ELF-1 (cell line): ENCODE results near the gene ST3GAL3.
"Not testable (repeated sequence)": the region's sequence is repeated elsewhere in the genome, so short reads cannot be mapped to it uniquely, and the experiment has no call there.

Experiments used
- DNase-seq: peaks from one replicate; pipeline ENCODE4 v3.0.0-alpha.2; 2016; ENCODE audit warnings: low read depth, low spot score

ST3GAL3 gene

GRCh38 chr1:43699281-43699680 lies 8.1 kb upstream of the ST3GAL3 start:
- DNase-seq: no peak

DNA sequence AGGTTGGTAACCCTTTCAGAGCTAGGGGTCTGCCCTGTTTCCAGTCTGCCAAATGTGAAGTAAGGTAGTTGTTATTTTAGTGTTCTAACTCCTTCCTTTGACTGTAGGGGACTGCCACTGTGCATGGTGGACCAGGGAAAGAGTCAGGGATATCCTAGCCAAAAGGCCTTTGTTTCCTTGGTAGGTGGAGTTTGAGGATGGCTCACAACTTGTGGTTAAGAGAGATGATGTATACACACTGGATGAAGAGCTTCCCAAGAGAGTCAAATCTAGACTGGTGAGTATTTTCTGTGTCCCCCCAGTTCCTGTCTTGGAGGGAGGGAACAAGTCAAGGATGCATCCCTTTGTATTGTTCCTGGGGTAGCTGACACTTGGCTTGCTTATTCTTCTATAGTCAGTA lies 3.5 kb upstream of the ST3GAL3 start:
- DNase-seq: no peak

DNA sequence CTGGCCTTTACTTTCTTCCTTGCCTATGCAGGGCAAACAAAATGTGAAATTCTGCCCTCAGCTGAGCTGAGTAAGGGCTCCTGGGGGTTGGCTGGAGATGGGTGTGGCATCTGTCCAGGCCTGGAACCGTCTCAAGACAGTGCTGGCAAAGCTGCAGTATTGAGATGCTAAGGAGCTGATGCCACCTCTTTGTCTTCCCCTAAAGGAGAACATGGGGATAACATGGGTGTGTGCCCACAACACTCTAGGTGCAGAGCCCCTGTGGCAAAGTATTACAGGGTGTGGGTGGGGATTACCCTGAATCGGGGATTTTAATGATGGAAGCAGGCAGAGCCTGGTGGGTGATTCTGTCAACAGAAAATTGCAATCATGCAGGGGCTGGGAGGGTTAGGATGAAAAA lies 2.5 kb upstream of the ST3GAL3 start:
- DNase-seq: no peak

GRCh38 chr1:43705334-43705733 lies 2.0 kb upstream of the ST3GAL3 start:
- DNase-seq: no peak

DNA sequence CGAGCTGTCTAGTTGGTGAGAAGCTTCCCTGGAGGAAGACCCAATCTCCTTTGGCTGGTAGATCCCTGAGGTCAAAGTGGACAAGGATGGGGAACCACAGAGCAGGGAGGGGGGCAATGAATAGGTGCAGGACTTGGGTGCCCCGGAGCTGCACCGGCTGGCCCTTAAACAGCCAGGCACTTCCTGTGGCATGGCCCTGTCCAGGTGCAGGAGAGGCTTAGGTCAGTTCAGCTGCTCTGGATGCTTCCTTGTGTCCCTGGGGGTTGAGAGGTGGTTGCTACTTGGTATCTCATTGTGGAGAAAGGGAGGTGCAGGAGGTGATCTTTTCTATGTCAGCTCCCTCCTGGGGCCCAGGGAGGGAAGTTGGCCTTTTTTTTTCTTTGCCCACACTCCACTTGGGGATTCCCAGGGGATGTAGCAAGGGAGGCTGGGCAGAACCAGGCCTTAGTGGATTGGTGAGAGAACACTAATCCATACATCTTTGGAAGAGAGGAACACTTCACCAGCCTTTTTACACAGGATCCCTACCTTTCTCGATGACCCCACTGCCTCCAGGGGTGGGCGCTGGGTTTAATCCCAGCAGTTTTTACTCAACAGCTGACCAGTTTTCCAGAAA lies 1.2 kb upstream of the ST3GAL3 start:
- no peak for DNase-seq

DNA sequence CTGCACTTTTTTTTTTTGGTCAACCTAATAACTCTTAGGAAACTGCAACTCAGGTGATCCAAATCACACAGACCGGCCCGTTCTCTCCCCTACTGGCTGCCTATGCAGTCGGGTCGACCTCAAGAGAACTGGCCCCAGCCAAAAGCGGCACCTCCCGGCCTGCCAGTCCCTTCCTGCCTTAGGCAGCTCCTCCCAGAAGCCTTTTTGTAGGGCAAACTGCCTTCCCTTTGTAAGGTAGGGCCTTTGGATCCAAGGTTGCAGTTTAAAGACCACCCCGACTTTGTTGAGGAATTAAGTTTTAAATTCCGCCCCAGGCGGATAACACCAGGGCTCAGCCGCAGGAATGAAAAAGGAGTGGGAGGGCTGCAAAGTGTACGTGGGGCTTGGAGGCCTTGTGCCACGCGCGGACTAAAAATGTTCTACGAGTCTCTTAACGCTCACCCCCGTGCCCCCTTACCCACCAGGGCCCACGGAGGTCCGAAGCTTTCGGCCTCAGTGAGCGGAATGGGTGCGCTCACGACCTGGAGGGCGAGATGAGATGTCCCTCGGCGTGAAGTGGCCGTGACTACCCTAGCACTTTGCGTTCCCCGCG lies 642 bp upstream of the ST3GAL3 start:
- peak; percentile 75 for DNase-seq

- DNase-seq: no peak
Measured at GRCh38 chr1:43708002-43708410, 670 bp downstream of the ST3GAL3 start.

DNA sequence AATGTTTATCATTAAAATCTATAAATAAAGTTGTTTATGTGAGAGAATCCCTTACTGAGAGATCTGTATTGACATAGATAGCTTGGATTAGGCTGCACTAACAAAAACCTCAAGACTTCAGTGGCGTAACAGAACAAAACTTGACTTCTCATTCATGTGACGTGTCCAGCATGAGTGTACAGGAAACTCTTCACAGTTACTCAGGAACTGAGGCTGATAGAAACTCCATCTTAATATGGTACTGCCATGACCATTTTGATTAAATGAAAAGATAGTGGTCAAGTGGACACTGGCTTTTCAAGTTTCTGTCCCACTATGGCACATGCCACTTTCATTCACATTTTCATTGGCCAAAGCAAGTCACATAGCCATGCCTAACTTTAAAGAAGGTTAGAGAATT lies 3.7 kb downstream of the ST3GAL3 start:
- no peak for DNase-seq

- no peak for DNase-seq
Measured at GRCh38 chr1:43711524-43712386, 4.4 kb downstream of the ST3GAL3 start.

- no peak for DNase-seq
Measured at GRCh38 chr1:43716559-43717281, 9.4 kb downstream of the ST3GAL3 start.

DNA sequence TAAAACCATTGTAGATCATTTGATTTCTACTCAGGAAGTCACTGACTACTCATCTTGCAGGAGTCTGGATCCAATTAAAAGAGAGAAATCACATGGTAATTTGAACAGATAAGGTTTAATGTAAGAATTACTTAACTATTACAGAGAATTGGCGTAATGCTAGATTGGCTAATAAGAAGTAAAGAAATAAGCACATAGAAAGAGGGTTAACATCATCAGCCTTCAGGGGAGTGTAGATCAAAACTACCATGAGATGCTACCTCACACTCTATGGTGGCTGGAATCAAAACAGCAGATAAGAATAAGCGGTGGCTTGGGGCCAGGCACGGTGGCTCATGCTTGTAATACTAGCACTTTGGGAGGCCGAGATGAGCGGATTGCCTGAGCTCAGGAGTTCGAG lies 11.7 kb downstream of the ST3GAL3 start:
- no peak for DNase-seq

- not testable (repeated sequence) for DNase-seq
Measured at GRCh38 chr1:43719670-43720419, 12.5 kb downstream of the ST3GAL3 start.

DNA sequence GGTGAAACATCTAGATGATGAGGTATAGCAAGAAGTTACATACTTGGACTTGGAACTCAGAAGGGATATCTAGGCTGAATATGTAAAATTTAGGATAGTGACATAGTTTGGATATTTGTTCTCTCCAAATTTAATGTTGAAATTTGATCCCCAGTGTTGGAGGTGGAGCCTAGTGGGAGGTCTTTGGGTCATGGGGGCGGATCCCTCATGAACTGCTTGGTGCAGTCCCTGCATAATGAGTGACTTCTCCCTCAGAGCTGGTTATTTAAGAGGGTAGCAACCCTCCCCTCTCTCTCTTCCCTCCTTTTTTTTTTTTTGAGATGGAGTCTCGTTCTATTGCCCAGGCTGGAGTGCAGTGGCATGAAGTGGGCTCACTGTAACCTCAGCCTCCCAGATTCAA lies 15.5 kb downstream of the ST3GAL3 start:
- DNase-seq: no peak

DNA sequence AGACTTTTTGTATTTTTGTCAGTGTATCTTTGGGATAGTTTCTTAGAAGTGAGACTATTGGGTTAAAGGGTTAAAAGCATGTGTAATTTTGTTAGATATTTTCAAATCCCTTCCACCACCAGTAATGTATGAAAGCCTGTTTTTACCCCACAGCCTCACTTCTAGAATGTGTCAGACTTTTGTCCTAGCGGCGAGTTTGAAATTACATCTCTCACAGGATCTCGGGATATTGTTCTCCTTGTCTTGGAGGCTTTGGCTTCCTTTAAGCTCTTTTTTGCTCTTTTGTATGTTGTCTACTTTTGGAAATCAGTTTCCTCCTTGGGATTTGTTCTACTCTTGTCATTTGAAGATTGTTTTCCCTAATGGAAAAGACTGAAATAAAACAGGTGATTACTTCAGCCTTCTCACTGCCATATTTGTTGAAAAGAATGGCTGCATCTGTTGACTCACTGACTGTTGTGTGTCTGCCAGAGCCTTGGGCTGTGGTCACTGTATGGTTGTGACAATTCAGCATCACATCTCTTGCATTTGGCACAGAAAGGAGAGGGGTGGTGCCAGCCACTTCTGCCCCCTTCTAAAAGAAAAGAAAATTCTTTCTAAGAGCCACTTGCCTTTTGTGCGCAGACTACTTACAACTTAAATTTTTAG lies 22.6 kb downstream of the ST3GAL3 start:
- no peak for DNase-seq

DNA sequence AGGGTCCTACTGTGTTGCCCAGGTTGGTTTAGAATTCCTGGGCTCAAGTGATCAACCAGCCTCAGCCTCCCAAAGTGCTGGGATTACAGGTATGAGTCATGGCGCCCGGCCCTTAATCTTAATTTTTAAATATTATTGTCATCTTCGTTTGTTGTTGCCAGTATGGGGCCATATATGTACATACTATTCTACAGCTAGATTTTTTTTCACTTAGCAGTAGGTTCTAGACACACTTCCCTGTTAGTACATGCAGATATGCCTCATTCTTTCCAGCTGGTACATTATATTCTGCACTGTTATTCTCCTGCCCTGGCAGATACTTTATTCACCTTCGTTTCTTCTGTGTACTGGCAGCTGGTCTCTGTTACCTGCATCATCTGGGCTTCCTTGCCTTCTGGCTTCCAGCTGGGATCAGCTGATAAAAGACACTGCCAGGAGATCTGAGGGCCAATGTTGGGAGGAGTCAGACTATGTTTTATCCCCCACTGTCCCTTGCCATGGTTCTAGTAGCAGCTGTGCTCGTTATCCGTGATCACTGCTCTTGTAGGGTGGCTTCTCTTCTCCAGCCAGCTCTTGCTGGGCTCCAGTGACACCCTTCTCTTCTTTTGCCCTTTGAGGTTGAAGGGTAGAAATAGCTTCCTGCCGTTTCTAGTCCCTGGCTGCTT lies 24.7 kb downstream of the ST3GAL3 start:
- DNase-seq: no peak

DNA sequence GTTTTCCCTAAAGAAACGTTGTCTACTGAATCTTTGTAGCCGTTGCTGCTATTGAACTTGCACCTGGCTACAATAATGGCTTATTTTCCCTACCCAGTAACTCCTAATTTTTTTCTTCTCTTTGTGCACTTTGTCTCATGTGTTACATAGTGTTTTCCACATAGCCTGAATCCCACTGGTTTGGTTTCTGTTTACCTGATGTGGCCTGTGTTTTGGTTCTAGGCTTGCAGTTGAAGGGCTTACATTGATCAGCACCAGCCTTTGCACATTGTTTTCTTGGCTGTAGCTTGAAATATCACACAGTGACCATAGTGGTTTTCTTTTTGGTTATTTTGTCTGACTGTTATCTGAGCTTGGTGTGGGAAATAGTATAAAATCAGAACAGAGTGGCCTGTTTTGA lies 29.5 kb downstream of the ST3GAL3 start:
- no peak for DNase-seq

DNA sequence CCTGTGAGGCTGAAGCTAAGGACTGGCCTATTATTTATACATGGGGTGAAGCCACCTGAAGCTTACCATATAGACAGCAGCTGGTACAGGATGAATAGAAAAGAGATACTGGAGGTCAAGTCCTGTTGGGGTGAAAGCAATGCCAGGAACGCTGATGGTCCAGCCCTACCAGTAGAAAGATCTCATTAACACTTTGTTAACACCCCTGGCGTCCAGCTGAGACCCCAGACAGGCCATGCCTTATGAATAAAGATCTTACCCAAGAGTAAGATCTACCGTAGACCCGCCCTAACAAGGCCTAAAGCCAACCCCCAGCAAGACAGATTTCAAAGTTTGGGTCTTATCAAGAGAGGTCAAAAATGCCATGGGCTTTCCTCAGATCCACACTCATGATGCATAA lies 34.7 kb downstream of the ST3GAL3 start:
- no peak for DNase-seq

DNA sequence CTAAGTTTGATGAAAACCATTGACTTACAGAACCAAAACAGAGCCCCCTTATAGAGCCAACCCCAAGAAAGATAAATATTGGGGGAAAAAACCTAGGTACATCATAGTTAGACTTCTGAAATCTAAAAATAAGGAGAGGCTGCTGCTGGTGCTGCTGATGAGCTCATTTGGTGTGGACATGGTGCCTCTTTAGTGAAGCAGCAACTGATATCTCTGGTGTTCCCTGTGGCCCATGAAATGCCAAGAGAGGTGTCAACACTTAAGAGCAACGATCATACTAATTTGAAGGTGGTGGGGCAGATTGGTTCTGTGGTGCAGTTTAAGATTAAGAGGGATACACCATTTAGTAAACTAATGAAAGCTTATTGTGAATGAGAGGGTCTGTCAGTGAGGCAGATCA lies 35.9 kb downstream of the ST3GAL3 start:
- DNase-seq: no peak

DNA sequence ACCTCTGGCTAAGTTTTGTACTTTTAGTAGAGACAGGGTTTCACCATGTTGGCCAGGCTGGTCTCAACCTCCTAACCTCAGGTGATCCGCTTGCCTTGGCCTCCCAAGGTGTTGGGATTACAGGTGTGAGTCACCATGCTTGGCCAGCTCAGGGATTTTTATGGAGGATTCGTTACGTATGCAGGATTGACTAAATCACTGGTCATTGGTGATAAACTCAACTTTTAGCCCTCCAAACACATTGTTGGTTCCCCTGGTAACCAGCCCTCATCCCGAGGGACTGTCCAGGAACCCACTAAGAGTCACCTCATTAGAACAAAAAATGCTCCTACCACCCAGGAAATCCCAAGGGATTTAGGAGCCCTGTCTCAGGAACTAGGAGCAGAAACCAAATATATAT lies 40.4 kb downstream of the ST3GAL3 start:
- DNase-seq: no peak

- DNase-seq: no peak
Measured at GRCh38 chr1:43750083-43750482, 42.7 kb downstream of the ST3GAL3 start.
